HCT116 (cell line): Measurements from ENCODE around the gene SLC26A2. TPM values are rescaled to one million over a fixed set of nuclear protein-coding genes. Genes with fewer than 3 reads are reported as not detected.

Source experiments
- ATAC-seq: fragments of 200-7000 bp; cut with Tn5 transposase; 2 replicates; pipeline ENCODE4 v1.9.1; 2020; ENCODE audit warnings: mild to moderate bottlenecking, moderate library complexity
- BruUV-seq: library from RNA; stranded (reverse); fragments of 400-500 nt; replicated peaks from 2 replicates; lab custom pipeline; 2021; lab: Mats Ljungman, UMichigan
- CTCF ChIA-PET: fragments of 300-600 bp; sonication (Branson Sonifier 250); formaldehyde crosslinking; loops from one replicate; lab custom pipeline; 2021; ENCODE audit warnings: antibody characterized with exemption; lab: Charles Lee
- POLR2A ChIA-PET: fragments of 300-600, 350-600 bp; sonication (Branson Sonifier 250); formaldehyde crosslinking; loops from one replicate; lab custom pipeline; 2021; ENCODE audit warnings: antibody characterized with exemption; lab: Charles Lee
- RAD21 ChIA-PET, 2 experiments: fragments of 300-600 bp; sonication (Branson Sonifier 250); formaldehyde crosslinking; loops; one replicate each; lab custom pipeline; 2023; ENCODE audit warnings: low total read pairs in 2 of 2; ENCODE audit not compliant: uncharacterized antibody in 2 of 2, unreplicated experiment in 2 of 2, low non-redundant PET in 1 of 2; lab: Charles Lee
- DNase-seq: peaks from one replicate; pipeline ENCODE4 v3.0.0-alpha.2; 2010; ENCODE audit warnings: low read depth, low spot score
- H2AFZ ChIP-seq: fragments of 200-600 bp; shearing (Covaris generic), sonication (generic); 2 replicates; pipeline ENCODE4 v1.6.1; 2017; ENCODE audit warnings: low read depth, mixed run types, mixed read lengths, antibody characterized with exemption, low read length; ENCODE audit not compliant: poor library complexity, severe bottlenecking
- H3K27ac ChIP-seq: 2 replicates; pipeline ENCODE4 v1.5.1; 2012; ENCODE audit warnings: low read depth, low read length
- H3K27me3 ChIP-seq: fragments of 200-600 bp; sonication (generic); 2 replicates; pipeline ENCODE4 v1.6.1; 2016; ENCODE audit warnings: mixed run types, low read length, mixed read lengths; ENCODE audit not compliant: insufficient read depth
- H3K36me3 ChIP-seq, 2 experiments: fragments of 200-500 bp in 1 of 2; fragments of 200-600 bp in 1 of 2; sonication (Bioruptor generic) in 1 of 2; sonication (generic) in 1 of 2; 2 replicates each; pipeline versions ENCODE4 v1.5.1 to v1.6.1; 2014 to 2016; ENCODE audit warnings: low read length in 2 of 2, inconsistent platforms in 1 of 2, mixed read lengths in 1 of 2, mixed run types in 1 of 2; ENCODE audit not compliant: insufficient read depth in 2 of 2, control insufficient read depth in 1 of 2
- H3K4me1 ChIP-seq, 2 experiments: fragments of 200-600 bp in 1 of 2; sonication (generic) in 1 of 2; 2 replicates each; pipeline versions ENCODE4 v1.5.1 to v1.6.1; 2012 to 2017; ENCODE audit warnings: low read length in 2 of 2, inconsistent platforms in 1 of 2, mild to moderate bottlenecking in 1 of 2, mixed read lengths in 1 of 2, mixed run types in 1 of 2, moderate library complexity in 1 of 2; ENCODE audit not compliant: insufficient read depth in 2 of 2, control insufficient read depth in 1 of 2
- H3K4me2 ChIP-seq: fragments of 200-600 bp; sonication (generic); 2 replicates; pipeline ENCODE4 v1.6.1; 2017; ENCODE audit warnings: mixed run types, low read length, mixed read lengths
- H3K4me3 ChIP-seq, 2 experiments: fragments of 200-600 bp in 1 of 2; sonication (generic) in 1 of 2; replicated peaks in 1 of 2; 2 replicates each; pipeline ENCODE4 v1.5.1; 2011 to 2016; ENCODE audit warnings: low read length in 2 of 2, control low read depth in 1 of 2, low read depth in 1 of 2, mild to moderate bottlenecking in 1 of 2, mixed read lengths in 1 of 2, mixed run types in 1 of 2
- H3K79me2 ChIP-seq: fragments of 200-600 bp; sonication (generic); 2 replicates; pipeline ENCODE4 v1.6.1; 2017; ENCODE audit warnings: mild to moderate bottlenecking, mixed run types, low read length, moderate library complexity, mixed read lengths; ENCODE audit not compliant: insufficient read depth
- H3K9ac ChIP-seq: fragments of 200-600 bp; sonication (generic); 2 replicates; pipeline ENCODE4 v1.6.1; 2016; ENCODE audit warnings: low read length, mixed read lengths
- H3K9me2 ChIP-seq: fragments of 200-600 bp; sonication (generic), shearing (Covaris generic); 2 replicates; pipeline ENCODE4 v1.6.1; 2017; ENCODE audit warnings: mixed run types, mild to moderate bottlenecking, moderate library complexity; ENCODE audit not compliant: insufficient read depth
- H3K9me3 ChIP-seq, 2 experiments: fragments of 200-500 bp in 1 of 2; fragments of 200-600 bp in 1 of 2; sonication (Bioruptor generic) in 1 of 2; sonication (generic) in 1 of 2; 2 replicates each; pipeline ENCODE4 v1.6.1; 2014 to 2017; ENCODE audit warnings: low read length in 2 of 2, mixed read lengths in 2 of 2, inconsistent platforms in 1 of 2, low read depth in 1 of 2, mild to moderate bottlenecking in 1 of 2, mixed run types in 1 of 2, moderate library complexity in 1 of 2; ENCODE audit not compliant: control insufficient read depth in 1 of 2, insufficient read depth in 1 of 2
- H4K20me1 ChIP-seq: fragments of 200-600 bp; sonication (generic), shearing (Covaris generic); 2 replicates; pipeline ENCODE4 v1.6.1; 2017; ENCODE audit warnings: mixed run types, mild to moderate bottlenecking, moderate library complexity; ENCODE audit not compliant: insufficient read depth
- CBX3 ChIP-seq: IDR thresholded peaks from 2 replicates; pipeline ENCODE4 v1.6.1; 2012; ENCODE audit warnings: low read depth
- ELF1 ChIP-seq: IDR thresholded peaks from 2 replicates; pipeline ENCODE4 v1.6.1; 2012; ENCODE audit warnings: low read depth, borderline replicate concordance
- EZH2 ChIP-seq: fragments of 200-600 bp; sonication (generic); IDR thresholded peaks from 2 replicates; pipeline ENCODE4 v1.6.1; 2017; ENCODE audit warnings: antibody characterized with exemption, mixed run types
- FOSL1 ChIP-seq: IDR thresholded peaks from 2 replicates; pipeline ENCODE4 v1.6.1; 2012; ENCODE audit warnings: low read depth
- SP1 ChIP-seq: IDR thresholded peaks from 2 replicates; pipeline ENCODE4 v1.6.1; 2012; ENCODE audit warnings: low read depth
- TCF7L2 ChIP-seq: IDR thresholded peaks from 2 replicates; pipeline ENCODE4 v1.7.0; 2011; ENCODE audit warnings: borderline replicate concordance, inconsistent platforms; ENCODE audit not compliant: insufficient read depth, insufficient read length; ENCODE audit errors: extremely low read depth
- intact Hi-C: fragments of 100-400 bp; cut with micrococcal nuclease; formaldehyde crosslinking; loops from 2 replicates; pipeline ENCODE4 v1.10.0; 2022
- total RNA-seq: library from RNA; stranded (reverse); gene quantifications from one replicate; pipeline ENCODE4 v1.2.1, GENCODE V29; 2021; ENCODE audit not compliant: unreplicated experiment
- TF ChIP-seq, protein P1 (sequence below): IDR thresholded peaks from 2 replicates; pipeline ENCODE4 v1.6.1; 2012; ENCODE audit warnings: low read depth
- TF ChIP-seq, protein P2 (sequence below): IDR thresholded peaks from 2 replicates; pipeline ENCODE4 v1.6.1; 2012

SLC26A2 gene
- total RNA-seq, 1 experiment from 2014 or later, result 7.8 TPM

DNA sequence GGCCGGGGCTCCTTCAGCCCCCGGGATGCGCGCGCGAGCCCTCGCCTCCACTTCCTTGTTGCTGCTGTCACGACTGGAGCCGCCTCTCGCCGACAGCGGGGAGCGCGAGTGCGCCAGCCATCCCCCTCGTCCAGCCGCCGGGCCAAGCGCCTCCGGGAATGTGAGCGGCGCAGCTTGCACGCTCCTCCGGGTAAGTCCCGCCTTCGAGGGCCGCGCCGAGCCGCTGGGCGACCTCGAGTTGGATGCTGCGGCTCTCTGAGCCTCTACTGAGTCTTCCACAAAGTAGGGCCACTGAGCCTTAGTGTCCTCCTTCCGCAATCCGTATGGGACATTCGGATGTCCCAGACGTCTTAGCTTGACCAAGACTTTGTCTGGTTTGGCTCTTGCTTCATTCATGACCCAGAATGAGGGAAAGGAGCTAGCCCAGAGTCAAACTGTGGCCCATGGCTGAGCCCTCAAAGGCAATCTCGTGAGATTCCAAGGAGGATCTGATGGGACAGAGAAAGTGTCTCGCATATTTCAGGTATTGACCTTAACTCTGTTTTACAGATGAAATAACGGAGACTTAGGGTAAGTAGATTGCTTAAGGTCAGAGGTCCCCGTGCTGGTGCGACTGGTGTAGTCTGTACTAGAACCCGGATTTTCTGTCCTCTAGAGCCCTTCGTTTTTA lies 40.6 kb downstream of the SLC26A2 start:
- Histone ChIP-seq H3K4me1 (peaks cover 9 to 26% of the 10 kb centered on the region in 2 experiments; a peak in 3 of 4 replicates), H3K36me3 (peaks cover 6 to 12% of the 10 kb centered on the region in 2 experiments; a peak in 3 of 4 replicates), H3K4me2 (peak overlapping the region; percentile 75), H2AFZ (no peak overlapping the region), H4K20me1 (no peaks in the 10 kb centered on the region), H3K79me2 (peaks cover 55% of the 10 kb centered on the region), H3K9me2 (no peaks in the 10 kb centered on the region), H3K27ac (peak overlapping the region; percentile 87), H3K9ac (peak overlapping the region; percentile 96), H3K9me3 (no peaks in the 10 kb centered on the region), H3K27me3 (no peaks in the 10 kb centered on the region), H3K4me3 (peak overlapping the region; percentile 95 to 98)
- no TSS peak for BruUV-seq
- ChIA-PET RAD21 (interaction anchor here (0.6 to 1.3 kb wide), 3 partner anchors 22 to 41 kb away, joined by 3 to 4 read pairs (median 3); partner anchors contain the start of gene SLC26A2 (in 1 of the 2)), CTCF (interaction anchor here (1.0 to 1.9 kb wide), 3 partner anchors 10 to 163 kb away, joined by 4 to 13 read pairs (median 5); no protein-coding TSS in a partner anchor), POLR2A (interaction anchor here (1.1 to 1.8 kb wide), 5 partner anchors 17 to 449 kb away, joined by 3 to 9 read pairs (median 3); partner anchors contain the start of genes RPS14 and SLC26A2)
- DNase-seq, result no peak
- TF ChIP-seq TCF7L2 (no peak), FOSL1 (no peak), SP1 (no peak), EZH2 (no peak), CBX3 (no peak), ELF1 (no peak)
- TF ChIP-seq, protein P1, sequence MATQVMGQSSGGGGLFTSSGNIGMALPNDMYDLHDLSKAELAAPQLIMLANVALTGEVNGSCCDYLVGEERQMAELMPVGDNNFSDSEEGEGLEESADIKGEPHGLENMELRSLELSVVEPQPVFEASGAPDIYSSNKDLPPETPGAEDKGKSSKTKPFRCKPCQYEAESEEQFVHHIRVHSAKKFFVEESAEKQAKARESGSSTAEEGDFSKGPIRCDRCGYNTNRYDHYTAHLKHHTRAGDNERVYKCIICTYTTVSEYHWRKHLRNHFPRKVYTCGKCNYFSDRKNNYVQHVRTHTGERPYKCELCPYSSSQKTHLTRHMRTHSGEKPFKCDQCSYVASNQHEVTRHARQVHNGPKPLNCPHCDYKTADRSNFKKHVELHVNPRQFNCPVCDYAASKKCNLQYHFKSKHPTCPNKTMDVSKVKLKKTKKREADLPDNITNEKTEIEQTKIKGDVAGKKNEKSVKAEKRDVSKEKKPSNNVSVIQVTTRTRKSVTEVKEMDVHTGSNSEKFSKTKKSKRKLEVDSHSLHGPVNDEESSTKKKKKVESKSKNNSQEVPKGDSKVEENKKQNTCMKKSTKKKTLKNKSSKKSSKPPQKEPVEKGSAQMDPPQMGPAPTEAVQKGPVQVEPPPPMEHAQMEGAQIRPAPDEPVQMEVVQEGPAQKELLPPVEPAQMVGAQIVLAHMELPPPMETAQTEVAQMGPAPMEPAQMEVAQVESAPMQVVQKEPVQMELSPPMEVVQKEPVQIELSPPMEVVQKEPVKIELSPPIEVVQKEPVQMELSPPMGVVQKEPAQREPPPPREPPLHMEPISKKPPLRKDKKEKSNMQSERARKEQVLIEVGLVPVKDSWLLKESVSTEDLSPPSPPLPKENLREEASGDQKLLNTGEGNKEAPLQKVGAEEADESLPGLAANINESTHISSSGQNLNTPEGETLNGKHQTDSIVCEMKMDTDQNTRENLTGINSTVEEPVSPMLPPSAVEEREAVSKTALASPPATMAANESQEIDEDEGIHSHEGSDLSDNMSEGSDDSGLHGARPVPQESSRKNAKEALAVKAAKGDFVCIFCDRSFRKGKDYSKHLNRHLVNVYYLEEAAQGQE, result no peak
- TF ChIP-seq, protein P2, sequence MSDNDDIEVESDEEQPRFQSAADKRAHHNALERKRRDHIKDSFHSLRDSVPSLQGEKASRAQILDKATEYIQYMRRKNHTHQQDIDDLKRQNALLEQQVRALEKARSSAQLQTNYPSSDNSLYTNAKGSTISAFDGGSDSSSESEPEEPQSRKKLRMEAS, result no peak
- peak; percentile 28 for ATAC-seq
- intact Hi-C loops, result loop anchor here (2.0 to 10.0 kb wide), 3 partner anchors 122 to 354 kb away; partner anchors contain the start of gene TCOF1
